Left lobe of liver (tissue), 2 donors: ENCODE results near the gene MAST4. TPM values are rescaled to one million over a fixed set of nuclear protein-coding genes. Genes with fewer than 3 reads are reported as not detected.

Experiments
- ATAC-seq: fragments of 200-7000 bp; cut with Tn5 transposase; one replicate; pipeline ENCODE4 v1.9.1; 2020; ENCODE audit warnings: mild to moderate bottlenecking, moderate library complexity
- DNase-seq: peaks from one replicate; pipeline ENCODE4 v3.0.0-alpha.2; 2020; ENCODE audit warnings: low spot score
- total RNA-seq: library from RNA; stranded (reverse); gene quantifications from one replicate; pipeline ENCODE4 v1.2.1, GENCODE V29; 2021
- donor health status: DM: no; HTN: no; CAD: no; lungs with moderate emphysema.
- donor health status: DM: no; HTN: yes; CAD: no.

Gene MAST4
- total RNA-seq, 1 donor from 2014 or later, result 21.5 TPM

DNA sequence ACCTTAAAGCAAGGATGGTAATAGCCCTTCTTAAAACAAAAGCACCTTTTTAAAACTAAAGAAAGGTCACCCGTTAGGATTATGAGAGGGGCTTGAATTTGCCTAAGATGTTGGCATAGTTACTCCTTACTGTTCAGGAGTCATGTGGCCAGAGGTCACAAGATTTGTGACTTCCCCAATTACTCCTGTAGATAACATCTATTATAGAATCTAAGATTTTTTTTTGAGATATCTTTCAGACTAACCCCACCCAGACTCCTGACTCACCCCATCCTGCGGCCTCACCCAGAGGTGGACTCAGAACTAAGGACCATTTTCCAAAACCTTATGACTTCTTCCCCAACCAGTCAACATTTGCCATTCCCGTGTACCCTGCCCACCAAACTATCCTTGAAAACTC lies 598.0 kb downstream of the MAST4 start:
- ATAC-seq (no peak), DNase-seq (no peak)

DNA sequence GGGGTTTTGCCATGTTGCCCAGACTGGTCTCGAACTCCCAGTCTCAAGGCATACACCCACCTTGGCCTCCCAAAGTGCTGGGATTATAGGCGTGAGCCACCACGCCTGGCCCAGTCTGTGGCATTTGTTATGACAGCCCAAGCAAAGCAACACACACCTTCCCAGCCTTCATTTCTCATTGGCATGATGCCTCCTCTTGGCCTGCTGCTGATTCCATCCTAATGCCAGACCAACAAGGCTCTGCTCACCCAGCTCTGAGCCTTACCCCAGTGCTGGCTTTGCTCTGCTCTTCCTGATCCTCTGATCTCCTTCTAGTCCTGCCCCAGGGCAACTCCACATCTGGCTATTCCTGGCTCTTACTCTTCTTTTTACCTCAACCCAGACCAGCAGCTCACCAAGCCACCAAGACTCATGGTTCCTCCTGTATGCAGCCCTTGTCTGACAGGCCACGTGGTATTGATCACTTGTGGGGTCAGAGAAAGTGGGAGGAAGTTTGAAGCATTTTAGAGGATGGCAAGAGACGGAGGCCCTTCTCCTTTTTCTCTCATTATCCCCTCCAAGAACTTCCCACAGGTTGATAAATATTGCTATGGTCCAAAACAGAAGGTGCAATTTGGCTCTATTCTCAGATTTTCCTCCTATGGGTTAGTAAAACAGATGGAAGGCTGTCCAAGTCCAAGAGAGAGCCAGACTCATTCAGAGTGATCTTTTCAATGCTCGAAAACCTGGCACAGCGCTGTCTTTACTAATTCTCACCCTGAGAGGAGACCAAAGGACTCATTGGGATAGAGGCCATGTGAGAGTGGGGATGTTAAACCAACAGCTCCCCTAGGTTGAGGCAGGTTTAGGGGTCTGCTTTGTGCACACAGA lies 599.4 kb downstream of the MAST4 start:
- ATAC-seq, result no peak
- no peak for DNase-seq

DNA sequence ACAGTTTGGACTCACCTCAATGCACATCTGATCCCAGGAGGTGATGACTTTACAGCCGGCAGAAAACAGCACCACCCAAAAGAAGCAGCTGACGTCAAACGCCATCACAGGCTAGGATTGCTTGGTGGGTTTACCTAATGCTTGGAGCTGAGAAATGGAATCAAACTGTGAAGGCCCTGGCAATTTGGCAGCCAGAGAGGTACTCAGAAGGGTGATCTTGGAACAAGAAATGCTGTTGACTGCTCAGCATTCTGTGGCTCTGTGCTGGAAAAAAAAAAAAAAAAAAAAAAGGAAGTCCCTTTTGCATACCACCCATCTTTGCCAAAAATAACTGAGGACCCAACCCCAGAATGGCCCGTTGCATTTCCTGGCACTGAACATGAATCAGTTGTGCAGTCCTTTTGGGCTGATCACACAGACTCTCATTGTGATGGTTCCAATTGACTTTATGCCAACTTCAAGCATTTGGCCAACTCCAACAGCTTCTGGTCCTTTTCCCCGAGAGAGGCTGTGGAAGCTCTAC lies 600.4 kb downstream of the MAST4 start, which contains the start of gene CD180:
CD180 (minus strand) TSS at position 263 of the 523 bp plus-strand sequence; CDS start at position 105, 158 bp downstream.
- peak; percentile 30 for ATAC-seq
- DNase-seq, result no peak

DNA sequence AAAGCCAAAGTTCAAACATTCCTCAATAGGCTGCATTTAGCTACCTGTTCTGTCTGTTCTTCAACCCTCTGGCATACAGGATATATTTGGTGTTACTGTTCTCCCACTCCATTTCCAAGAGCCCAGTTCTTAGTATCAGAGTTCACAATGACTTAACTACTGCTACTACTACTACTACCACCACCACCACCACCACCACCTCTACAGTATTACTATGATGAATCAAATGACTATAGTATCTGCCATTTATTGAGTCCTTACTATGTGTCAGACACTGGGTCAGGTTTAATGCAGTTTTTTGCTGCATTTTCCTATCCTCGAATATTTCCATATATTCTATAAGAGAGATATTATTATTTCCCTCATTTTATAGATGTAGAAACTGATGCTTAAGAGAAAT lies 601.3 kb downstream of the MAST4 start:
- ATAC-seq (peak; percentile 29), DNase-seq (no peak)

DNA sequence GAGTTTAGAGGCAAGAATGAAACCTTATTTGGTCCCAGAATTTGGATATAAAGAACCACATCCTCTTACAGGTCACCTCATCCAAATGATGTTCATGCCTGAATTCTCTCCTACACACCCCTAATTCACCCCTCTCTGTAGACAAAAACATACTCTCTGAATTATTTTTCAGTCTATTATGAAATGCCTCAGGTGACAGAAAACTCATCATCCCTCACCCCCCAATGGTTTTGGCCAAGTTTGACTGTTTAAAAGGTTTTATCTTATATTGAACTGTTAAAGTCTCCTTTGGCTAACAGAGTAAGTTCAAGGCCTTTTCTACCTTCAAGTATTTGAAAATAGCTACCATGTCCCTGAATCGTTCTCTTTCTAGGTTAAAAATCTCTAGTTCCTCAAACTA lies 602.7 kb downstream of the MAST4 start:
- DNase-seq (no peak), ATAC-seq (no peak)

DNA sequence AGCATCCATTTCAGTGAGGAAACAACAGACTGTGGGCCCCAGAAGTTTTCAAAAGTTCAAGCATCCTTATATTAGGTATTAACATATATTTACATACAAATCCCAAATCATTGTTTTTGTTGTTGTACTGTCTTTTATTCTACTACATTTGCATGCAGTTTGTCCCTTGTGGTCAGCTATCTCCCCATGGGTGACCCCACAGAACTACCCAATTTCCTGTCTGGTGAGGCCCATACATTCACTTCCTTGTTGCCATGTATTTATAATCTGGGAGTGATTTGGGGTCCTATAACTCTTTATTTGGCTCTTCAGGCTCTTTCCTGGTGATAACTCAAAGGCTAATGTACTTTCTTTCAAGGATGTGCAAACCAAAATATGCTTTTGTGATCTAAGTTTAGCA lies 603.7 kb downstream of the MAST4 start:
- no peak for ATAC-seq
- DNase-seq, result no peak

DNA sequence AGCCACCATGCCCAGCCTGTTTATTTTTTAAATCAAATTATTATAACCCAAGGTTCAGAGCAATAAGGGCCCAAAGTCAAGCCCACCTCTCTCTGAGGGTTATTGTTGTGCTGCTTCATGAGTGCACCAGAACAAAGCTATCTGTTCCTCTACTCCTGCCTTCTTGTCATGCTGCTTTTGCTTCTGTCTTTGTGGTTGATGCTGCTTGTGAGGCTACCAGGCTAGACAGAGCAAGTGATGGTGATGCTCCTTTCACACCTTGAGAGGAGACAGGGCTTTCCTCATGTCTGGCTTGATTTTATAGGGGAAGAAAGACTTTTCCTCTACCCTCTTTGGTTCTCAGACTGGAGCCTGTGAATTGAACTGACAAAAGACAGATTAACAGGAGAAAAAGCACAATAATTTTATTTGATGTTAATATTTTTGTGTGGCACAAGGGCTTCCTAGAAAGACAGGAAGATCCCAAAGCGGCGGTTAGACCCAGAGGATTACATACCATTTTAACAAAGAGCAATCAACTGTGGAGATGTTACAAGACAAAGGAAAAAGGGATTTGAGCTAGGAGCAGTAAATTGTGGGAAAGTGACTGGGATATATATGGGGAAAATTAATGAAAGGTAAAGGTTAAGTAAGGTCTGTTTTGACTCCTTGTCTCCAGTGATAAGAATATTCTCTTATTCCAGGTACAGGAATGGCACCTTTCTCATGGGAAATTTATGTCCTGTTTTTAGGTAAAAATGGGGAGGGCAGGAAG lies 604.8 kb downstream of the MAST4 start:
- no peak for ATAC-seq
- no peak for DNase-seq

DNA sequence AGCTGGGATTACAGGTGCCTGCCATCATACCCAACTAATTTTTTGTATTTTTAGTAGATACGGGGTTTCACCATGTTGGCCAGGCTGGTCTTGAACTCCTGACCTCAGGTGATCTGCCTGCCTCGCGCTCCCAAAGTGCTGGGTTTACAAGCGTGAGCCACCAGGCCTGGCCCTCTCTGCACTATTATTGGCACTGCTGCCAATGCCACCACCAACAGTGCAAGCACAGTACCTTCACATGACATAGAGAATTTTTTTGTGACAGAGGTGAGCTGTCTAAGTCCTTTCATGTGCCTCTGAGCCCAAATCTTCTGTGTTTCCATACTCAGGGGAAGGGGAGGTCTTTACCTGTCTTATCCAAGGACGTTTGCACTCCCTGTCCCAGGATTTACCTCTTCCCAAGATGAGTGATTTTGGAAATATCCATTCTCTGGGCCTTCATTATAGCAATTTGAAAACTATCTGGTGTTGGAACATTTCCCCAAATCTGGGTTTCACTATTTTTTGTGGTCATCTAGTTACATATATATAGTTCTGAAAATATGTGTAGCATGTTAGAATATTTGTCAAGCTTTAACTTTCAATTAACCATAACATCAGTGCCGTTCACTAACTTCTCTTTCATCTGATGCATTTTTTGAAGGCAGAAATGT lies 605.8 kb downstream of the MAST4 start:
- ATAC-seq (no peak), DNase-seq (no peak)

DNA sequence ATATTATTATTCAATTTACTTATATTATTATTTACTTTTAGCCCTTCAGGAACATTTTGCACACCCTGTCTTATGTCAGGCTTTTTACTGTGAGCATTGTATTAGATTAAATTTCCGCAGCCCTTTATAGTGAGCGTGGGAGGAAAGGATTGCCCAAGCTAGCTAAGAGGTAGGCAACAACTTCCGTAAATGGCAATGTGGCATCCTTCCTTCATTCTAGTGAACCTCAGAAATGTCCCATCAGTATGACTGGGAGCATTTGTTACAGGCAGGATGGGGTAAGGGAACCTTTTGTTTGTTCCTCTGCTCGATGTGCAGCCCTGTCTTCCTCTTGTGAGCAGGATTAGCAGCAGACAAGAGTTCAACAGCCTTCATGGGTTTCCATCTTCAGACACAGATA lies 606.6 kb downstream of the MAST4 start:
- no peak for ATAC-seq
- no peak for DNase-seq

DNA sequence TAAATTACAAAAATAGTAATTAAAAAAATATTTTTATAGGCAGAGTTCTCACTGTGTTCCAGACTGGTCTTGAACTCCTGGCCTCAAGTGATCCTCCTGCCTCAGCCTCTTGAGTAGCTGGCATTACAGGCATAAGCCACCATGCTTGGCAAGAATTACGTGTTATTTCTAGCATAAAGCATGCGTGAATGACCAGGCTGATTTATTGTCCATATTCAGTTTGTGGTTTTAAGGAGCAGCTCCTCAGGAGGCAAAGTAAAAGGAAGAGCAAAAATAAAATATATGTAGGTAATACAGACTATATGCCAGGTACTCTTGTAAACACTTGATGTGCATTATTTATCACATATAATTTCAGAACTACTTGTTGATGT lies 607.5 kb downstream of the MAST4 start:
- no peak for DNase-seq
- no peak for ATAC-seq

DNA sequence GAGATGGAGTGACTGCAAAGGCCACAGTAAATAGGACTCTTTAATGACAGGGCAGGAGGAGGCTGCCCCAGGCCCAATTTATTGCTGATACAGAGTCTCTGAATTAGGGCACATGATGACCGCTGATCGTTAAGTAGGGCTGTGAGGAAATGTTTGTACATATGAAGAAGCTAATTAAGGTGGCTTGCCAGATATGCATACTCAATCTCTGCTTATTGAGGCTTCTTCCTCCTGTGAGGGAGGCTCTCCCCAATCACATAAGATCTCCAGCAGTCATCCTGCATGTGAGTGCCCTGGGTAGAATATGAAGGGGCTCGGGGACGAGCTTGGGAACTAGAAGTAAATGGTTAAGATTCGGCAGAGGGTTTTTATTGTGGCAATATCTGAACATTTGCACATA lies 608.6 kb downstream of the MAST4 start:
- ATAC-seq (no peak), DNase-seq (no peak)

DNA sequence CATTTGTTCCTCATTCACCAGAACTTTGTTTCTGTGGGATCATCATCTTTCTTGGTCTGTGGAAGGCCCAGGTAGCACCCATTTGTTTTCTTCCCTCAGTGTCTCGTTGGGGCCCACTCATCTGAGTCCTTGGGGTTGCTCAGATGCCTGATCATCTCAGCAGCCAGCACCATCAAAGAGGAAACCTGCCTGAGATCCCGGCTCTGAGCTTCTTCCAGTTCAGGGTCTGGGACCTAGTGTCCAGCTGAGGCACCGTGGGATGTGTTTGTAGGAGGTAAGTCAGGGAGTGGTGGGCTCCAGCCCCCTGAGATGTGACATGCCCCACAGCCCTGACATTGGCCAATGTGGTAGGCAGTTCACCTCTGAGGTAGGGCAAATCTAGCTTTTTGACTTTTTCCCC lies 609.8 kb downstream of the MAST4 start:
- ATAC-seq, result no peak

DNA sequence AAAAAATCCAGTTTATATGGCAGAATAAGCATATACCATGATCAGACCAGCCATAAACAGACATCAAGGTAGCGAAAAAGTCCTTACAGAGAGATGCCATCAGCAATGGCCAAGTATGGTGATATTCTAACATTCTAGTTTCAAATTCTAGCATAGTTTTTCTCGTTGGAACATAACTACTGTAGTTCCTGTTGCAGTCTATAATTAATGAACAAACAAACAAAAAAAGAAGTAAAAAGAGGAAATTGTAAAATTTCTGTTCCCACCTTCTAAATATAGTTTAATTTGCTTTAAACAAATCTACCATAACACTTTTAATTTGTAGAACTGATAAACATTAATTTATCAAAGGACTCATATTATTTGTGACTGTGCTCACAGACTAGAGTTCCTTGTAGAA lies 610.3 kb downstream of the MAST4 start:
- ATAC-seq, result no peak
- no peak for DNase-seq

More for the DNA sequence above, 609.8 kb downstream of the MAST4 start:
- no peak for DNase-seq

DNA sequence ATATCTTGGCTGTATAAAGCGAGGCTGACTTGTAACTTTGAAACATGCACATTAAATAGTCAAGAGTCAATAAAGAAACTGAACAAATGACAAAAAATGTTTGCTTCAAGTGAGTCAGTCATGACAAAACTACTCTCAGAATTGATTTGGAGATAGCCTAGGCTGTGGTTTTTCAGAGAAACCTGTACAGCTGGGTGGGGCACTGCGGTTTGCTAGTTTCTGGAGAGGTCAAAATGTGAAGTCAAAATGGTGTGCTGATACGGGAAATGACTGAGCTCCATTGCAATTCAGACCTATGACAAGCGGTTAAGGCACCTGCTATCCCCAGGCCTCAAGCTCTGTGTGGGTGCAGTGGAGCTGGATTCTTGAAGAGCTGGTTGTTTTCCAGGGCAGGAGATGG lies 610.7 kb downstream of the MAST4 start:
- ATAC-seq (no peak), DNase-seq (no peak)

DNA sequence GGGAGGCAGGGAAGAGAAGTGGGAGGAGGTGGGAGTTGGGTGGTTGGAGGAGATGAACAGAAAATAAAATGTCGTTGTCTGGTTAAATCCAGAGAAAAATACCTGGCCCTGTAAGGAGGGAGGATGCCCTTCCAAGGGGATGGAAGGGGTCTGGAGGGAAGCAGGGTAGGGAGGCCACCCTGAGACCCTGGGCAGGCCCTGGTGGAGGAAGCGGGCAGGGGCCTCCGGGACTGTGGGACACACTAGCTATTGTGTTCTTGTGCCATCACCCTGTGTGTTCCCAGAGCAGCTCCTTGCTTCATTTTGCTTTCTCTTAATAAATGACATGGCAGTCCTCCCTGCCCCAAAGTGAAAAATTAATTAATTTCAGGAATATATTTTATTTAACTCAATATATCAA lies 612.2 kb downstream of the MAST4 start:
- DNase-seq, result no peak
- ATAC-seq, result no peak

DNA sequence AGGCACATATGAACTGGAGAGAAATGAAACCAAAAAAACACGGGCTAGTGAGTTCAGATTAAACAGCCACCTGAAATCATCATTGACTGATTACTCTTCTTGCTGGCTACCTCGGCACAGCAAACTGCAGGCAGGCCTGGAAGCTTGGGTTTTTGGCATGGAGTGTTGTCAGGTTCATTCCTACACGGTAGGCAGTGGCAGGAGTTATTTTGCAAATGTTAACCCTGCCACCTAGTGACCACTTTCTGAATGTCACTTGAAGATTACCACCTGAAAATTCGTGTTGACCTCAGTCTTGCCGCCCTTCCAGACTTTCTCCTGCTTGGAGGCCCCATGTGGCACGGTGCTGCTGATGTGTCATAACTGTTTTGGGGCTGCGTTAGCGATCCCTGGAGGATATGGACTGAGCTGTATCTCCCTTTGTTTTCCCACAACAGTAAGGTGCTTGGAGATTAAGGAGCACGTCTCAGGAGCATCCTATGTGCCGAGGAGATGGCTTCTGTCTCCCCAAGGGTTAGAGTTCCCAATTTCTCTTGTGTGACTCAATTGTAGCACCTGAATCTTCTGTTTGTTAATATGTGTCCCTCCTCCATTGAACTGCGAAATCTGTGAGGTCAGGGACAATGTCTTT lies 613.1 kb downstream of the MAST4 start:
- ATAC-seq (peak; percentile 100), DNase-seq (peak; percentile 79)

DNA sequence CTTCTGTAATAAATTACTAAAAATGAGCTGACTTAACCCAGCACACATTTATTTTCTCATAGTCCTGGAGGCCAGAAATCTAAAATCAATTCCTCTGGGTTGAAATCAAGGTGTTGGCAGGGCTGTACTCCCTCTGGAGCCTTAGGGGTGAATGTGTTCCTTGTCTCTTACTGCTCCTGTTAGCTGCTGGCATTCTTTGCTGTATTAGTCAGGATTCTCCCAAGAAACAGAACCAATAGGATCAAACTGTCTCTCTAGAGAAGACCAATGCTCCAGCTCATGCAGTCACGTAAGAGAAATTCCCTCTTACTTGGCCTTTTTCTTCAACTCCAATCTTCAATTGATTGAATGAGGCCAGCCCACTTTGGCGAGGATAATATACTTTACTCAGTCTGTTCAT lies 615.7 kb downstream of the MAST4 start:
- ATAC-seq, result no peak
- no peak for DNase-seq

DNA sequence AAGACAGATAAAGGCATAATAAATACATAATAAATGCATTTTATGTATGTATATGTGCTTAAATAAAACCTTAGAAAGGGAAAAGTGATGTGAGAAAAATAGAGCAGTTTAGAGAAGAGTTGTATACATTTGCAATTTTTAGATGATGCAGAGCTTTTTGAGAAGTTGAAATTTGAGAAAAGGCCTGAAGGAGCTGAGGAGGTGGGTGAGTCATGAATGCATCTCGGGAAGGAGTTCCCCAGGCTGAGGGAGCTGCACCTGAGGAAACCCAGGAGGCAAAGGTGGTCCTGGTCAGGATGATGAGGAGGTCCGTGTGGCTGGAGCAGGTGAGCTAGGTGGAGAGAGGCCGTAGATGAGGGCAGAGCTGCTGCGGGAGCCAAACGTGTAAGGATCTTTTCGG lies 617.8 kb downstream of the MAST4 start:
- DNase-seq (no peak), ATAC-seq (no peak)

DNA sequence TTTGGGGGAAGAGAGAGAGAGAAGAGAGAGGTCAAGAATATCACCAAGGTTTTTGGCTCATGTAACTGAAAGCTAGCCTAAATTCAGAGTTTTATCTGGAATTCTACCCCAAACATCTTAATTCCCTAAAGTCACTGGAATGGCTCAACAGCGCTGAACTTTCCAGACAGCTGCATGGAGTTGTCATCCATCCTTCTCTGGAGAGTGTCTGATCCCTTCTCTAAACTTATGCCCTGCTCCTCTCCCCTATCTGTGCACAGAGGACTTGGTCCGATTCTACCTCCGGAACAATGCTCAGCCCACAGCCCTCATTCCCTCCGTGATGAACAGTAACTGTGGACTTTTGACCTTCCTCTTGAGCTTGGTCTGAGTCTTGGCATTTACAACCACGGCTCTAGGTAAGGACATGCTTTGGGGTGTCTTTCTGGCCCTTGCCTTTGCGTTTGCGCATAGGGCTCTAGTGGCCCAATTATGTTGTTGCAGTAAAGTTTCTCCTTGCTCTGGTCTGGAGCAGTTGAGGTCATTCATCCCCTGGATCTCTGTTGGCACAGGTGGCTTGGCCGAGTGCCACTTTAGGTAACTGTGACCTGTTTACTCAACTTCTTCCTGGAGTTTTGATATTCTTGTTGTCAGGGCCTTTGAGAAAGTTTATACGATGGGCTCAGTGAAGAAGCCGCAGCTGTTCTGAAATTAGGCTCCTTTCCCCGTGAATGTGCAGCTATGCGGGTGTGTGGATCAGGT lies 618.7 kb downstream of the MAST4 start:
- peak; percentile 64 for ATAC-seq

More for the DNA sequence above, 618.7 kb downstream of the MAST4 start:
- peak; percentile 80 for DNase-seq
